ENCODE data around the gene CHRNE. TPM values are rescaled to one million over a fixed set of nuclear protein-coding genes. Genes with fewer than 3 reads are reported as not detected.

The CHRNE gene
- total and polyA plus RNA-seq, 2 of the 13 experiments (the other 11 are each of a cell fraction or from before 2014, with no cell fraction given) = 0.53 to 0.59 TPM

- no peak for TF ChIP-seq SRSF9 (IDR thresholded peaks at IDR 0.05; ENCODE audit: borderline replicate concordance, insufficient read depth, low read depth, low read length, poor library complexity, severe bottlenecking)
- TF ChIP-seq ZNF772 (CRISPR knock-in tag; IDR thresholded peaks at IDR 0.05) = 0 out of 2 replicates have a peak, but pooled peaks have one; percentile 9
- TF ChIP-seq SPEN (CRISPR knock-in tag; IDR thresholded peaks at IDR 0.05; ENCODE audit: low read depth) = peak; percentile 12; the same call in 1 of the 2 replicates
- no peak for TF ChIP-seq NBN (conservative IDR thresholded peaks at IDR 0.05)
- TF ChIP-seq, protein P1, sequence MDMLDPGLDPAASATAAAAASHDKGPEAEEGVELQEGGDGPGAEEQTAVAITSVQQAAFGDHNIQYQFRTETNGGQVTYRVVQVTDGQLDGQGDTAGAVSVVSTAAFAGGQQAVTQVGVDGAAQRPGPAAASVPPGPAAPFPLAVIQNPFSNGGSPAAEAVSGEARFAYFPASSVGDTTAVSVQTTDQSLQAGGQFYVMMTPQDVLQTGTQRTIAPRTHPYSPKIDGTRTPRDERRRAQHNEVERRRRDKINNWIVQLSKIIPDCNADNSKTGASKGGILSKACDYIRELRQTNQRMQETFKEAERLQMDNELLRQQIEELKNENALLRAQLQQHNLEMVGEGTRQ (IDR thresholded peaks at IDR 0.05; ENCODE audit: low read depth, low read length) = no peak
- TF ChIP-seq, protein P1 (CRISPR knock-in tag; IDR thresholded peaks at IDR 0.05; ENCODE audit: borderline replicate concordance) = no peak
- TF ChIP-seq RNF2 (conservative IDR thresholded peaks at IDR 0.05; ENCODE audit: low read depth) = no peak
- 0 out of 2 replicates have a peak, but pooled peaks have one; percentile 6 for TF ChIP-seq MEIS2 (CRISPR knock-in tag; IDR thresholded peaks at IDR 0.05)
- TF ChIP-seq, protein P2, sequence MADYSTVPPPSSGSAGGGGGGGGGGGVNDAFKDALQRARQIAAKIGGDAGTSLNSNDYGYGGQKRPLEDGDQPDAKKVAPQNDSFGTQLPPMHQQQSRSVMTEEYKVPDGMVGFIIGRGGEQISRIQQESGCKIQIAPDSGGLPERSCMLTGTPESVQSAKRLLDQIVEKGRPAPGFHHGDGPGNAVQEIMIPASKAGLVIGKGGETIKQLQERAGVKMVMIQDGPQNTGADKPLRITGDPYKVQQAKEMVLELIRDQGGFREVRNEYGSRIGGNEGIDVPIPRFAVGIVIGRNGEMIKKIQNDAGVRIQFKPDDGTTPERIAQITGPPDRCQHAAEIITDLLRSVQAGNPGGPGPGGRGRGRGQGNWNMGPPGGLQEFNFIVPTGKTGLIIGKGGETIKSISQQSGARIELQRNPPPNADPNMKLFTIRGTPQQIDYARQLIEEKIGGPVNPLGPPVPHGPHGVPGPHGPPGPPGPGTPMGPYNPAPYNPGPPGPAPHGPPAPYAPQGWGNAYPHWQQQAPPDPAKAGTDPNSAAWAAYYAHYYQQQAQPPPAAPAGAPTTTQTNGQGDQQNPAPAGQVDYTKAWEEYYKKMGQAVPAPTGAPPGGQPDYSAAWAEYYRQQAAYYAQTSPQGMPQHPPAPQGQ (CRISPR knock-in tag; IDR thresholded peaks at IDR 0.05; ENCODE audit: borderline replicate concordance) = no peak
- 0 out of 2 replicates have a peak, but pooled peaks have one; percentile 52 for TF ChIP-seq MEF2D (CRISPR knock-in tag; IDR thresholded peaks at IDR 0.05)
- peak; percentile 24 for TF ChIP-seq SKI (IDR thresholded peaks at IDR 0.05; ENCODE audit: partially characterized antibody)
- TF ChIP-seq, protein P3, sequence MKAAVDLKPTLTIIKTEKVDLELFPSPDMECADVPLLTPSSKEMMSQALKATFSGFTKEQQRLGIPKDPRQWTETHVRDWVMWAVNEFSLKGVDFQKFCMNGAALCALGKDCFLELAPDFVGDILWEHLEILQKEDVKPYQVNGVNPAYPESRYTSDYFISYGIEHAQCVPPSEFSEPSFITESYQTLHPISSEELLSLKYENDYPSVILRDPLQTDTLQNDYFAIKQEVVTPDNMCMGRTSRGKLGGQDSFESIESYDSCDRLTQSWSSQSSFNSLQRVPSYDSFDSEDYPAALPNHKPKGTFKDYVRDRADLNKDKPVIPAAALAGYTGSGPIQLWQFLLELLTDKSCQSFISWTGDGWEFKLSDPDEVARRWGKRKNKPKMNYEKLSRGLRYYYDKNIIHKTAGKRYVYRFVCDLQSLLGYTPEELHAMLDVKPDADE (CRISPR knock-in tag; IDR thresholded peaks at IDR 0.05) = 0 out of 2 replicates have a peak, but pooled peaks have one; percentile 24
- peak; percentile 52; the same call in 1 of the 2 replicates for TF ChIP-seq ZFX (CRISPR knock-in tag; IDR thresholded peaks at IDR 0.05; ENCODE audit: low read depth)
- TF ChIP-seq HCFC1 (IDR thresholded peaks at IDR 0.05; ENCODE audit: low read depth, low read length) = no peak
- TF ChIP-seq SNAPC2 (CRISPR knock-in tag; IDR thresholded peaks at IDR 0.05) = no peak; the same call in 1 of the 2 replicates
- TF ChIP-seq RBFOX2 (IDR thresholded peaks at IDR 0.05; ENCODE audit: low read depth, low read length) = peak; percentile 81; the same call in 1 of the 2 replicates
- TF ChIP-seq ARID4A (CRISPR knock-in tag; IDR thresholded peaks at IDR 0.05; ENCODE audit: borderline replicate concordance) = peak; percentile 64; the same call in 1 of the 2 replicates
- peak; percentile 78; the same call in 1 of the 2 replicates for TF ChIP-seq ZNF350 (CRISPR knock-in tag; IDR thresholded peaks at IDR 0.05; ENCODE audit: borderline replicate concordance, low read depth)
Observed at GRCh38 chr17:4950075-4950745, 47.3 kb upstream of the CHRNE start (continued).
